HL-60 (cell line): ENCODE data around the gene NRAS.

Source experiments
- DNase-seq, 2 experiments: peaks; one replicate each; pipeline ENCODE4 v3.0.0-alpha.2; 2010 to 2020; ENCODE audit warnings: low read depth in 1 of 2, low spot score in 1 of 2
- H3K27ac ChIP-seq: fragments of 250-450 bp; sonication (Bioruptor Pico); replicated peaks from 2 replicates; pipeline ENCODE4 v1.5.1; 2020; ENCODE audit warnings: mild to moderate bottlenecking, moderate library complexity
- H3K27me3 ChIP-seq: fragments of 250-450 bp; sonication (Bioruptor Pico); 2 replicates; pipeline ENCODE4 v1.5.1; 2021; ENCODE audit warnings: mild to moderate bottlenecking, moderate library complexity; ENCODE audit not compliant: insufficient read depth, poor library complexity, severe bottlenecking
- H3K4me3 ChIP-seq: replicated peaks from 2 replicates; pipeline ENCODE4 v1.5.1; 2011; ENCODE audit warnings: mild to moderate bottlenecking, control low read depth, low read length; ENCODE audit not compliant: insufficient read depth
- CTCF ChIP-seq: IDR thresholded peaks from one replicate; pipeline ENCODE4 v1.5.1; 2011; ENCODE audit warnings: low read length, control low read depth, inconsistent platforms; ENCODE audit not compliant: insufficient read depth
- GABPA ChIP-seq: IDR thresholded peaks from 2 replicates; pipeline ENCODE4 v1.6.1; 2012; ENCODE audit warnings: low read depth
- POLR2AphosphoS5 ChIP-seq: IDR thresholded peaks from 2 replicates; pipeline ENCODE4 v1.6.1; 2012; ENCODE audit warnings: low read depth
- SPI1 ChIP-seq: IDR thresholded peaks from 2 replicates; pipeline ENCODE4 v1.6.1; 2012; ENCODE audit warnings: low read depth, mild to moderate bottlenecking, borderline replicate concordance
- TF ChIP-seq, protein P1 (sequence below): IDR thresholded peaks from 2 replicates; pipeline ENCODE4 v1.6.1; 2012; ENCODE audit warnings: low read depth; ENCODE audit not compliant: insufficient replicate concordance

Gene NRAS

DNA sequence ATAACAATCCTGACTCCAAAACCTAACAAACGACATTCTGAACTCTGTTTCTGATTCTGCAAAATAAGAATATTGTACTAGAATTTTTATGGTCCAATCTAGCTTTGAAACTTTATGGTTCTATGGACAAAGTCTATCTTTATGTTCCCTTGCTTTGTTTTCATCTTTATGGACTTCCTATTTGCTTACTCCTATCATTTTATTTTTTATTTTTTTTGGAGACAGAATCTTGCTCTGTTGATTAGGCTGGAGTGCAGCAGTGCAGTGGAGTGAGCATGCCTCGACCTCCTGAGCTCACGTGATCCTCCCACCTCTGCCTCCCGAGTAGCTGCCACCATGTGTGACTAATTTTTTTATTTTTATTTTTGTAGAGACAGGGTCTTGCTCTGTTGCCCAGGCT lies 3.6 kb downstream of the NRAS start:
- no peaks in the 10 kb centered on the region for H3K27me3 ChIP-seq
- no peak for TF ChIP-seq SPI1
- no peak overlapping the region for H3K27ac ChIP-seq
- no peak overlapping the region for H3K4me3 ChIP-seq
- DNase-seq = no peak

DNA sequence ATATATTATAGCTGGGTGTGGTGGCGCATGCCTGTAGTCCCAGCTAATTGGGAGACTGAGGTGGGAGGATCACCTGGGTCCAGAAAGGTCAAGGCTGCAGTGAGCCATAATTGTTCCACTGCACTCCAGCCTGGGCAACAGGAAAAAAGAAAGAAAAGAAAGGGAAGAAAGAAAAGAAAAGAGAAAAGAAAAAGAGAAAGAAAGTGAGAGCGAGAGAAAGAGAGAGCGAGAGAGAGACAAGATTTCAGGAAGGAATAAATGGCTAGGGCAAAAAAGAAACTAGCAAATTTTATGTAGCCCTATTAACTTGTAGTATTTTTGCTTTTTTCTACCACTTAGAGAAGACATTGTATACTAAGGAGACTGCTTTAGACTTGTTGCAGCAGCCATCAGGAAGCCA lies 6.2 kb downstream of the NRAS start:
- Histone ChIP-seq H3K27me3 (no peaks in the 10 kb centered on the region), H3K27ac (no peak overlapping the region), H3K4me3 (no peak overlapping the region)
- DNase-seq = no peak
- TF ChIP-seq, protein P1, sequence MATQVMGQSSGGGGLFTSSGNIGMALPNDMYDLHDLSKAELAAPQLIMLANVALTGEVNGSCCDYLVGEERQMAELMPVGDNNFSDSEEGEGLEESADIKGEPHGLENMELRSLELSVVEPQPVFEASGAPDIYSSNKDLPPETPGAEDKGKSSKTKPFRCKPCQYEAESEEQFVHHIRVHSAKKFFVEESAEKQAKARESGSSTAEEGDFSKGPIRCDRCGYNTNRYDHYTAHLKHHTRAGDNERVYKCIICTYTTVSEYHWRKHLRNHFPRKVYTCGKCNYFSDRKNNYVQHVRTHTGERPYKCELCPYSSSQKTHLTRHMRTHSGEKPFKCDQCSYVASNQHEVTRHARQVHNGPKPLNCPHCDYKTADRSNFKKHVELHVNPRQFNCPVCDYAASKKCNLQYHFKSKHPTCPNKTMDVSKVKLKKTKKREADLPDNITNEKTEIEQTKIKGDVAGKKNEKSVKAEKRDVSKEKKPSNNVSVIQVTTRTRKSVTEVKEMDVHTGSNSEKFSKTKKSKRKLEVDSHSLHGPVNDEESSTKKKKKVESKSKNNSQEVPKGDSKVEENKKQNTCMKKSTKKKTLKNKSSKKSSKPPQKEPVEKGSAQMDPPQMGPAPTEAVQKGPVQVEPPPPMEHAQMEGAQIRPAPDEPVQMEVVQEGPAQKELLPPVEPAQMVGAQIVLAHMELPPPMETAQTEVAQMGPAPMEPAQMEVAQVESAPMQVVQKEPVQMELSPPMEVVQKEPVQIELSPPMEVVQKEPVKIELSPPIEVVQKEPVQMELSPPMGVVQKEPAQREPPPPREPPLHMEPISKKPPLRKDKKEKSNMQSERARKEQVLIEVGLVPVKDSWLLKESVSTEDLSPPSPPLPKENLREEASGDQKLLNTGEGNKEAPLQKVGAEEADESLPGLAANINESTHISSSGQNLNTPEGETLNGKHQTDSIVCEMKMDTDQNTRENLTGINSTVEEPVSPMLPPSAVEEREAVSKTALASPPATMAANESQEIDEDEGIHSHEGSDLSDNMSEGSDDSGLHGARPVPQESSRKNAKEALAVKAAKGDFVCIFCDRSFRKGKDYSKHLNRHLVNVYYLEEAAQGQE = no peak
- TF ChIP-seq CTCF (no peak), GABPA (no peak), SPI1 (no peak), POLR2AphosphoS5 (no peak)

GRCh38 chr1:114707604-114708003 lies 9.0 kb downstream of the NRAS start:
- Histone ChIP-seq H3K27ac (no peak overlapping the region), H3K4me3 (no peak overlapping the region), H3K27me3 (no peaks in the 10 kb centered on the region)
- DNase-seq = no peak
- TF ChIP-seq GABPA = no peak
- TF ChIP-seq CTCF = no peak
- no peak for TF ChIP-seq SPI1
- no peak for TF ChIP-seq POLR2AphosphoS5
- TF ChIP-seq, protein P1 = no peak

GRCh38 chr1:114703242-114703641 lies 13.3 kb downstream of the NRAS start:
- Histone ChIP-seq H3K4me3 (no peak overlapping the region), H3K27ac (no peak overlapping the region), H3K27me3 (no peaks in the 10 kb centered on the region)
- DNase-seq = no peak
- no peak for TF ChIP-seq CTCF
- TF ChIP-seq POLR2AphosphoS5 = no peak
- TF ChIP-seq, protein P1 = no peak
- no peak for TF ChIP-seq GABPA
- no peak for TF ChIP-seq SPI1
